ENCODE results near the gene NR2E1.

NR2E1 gene

GRCh38 chr6:108168090-108168463 is 2.3 kb downstream of the NR2E1 start:
- no peak overlapping the region for H3K4me3 ChIP-seq (ENCODE audit: low read depth, low read length)
- no peak for TF ChIP-seq CTCF (conservative IDR thresholded peaks at IDR 0.05; ENCODE audit: low read depth, low read length)
- no peak for DNase-seq (ENCODE audit: low read depth)

- peak; percentile 34 for TF ChIP-seq CTCF (conservative IDR thresholded peaks at IDR 0.05; ENCODE audit: low read depth, low read length)
- H3K4me3 ChIP-seq (ENCODE audit: low read depth, low read length) = no peak overlapping the region
- DNase-seq (ENCODE audit: low read depth) = peak; percentile 39
Observed at GRCh38 chr6:108168501-108169463, 3.0 kb downstream of the NR2E1 start.

- DNase-seq (ENCODE audit: low read depth) = no peak
- TF ChIP-seq CTCF (conservative IDR thresholded peaks at IDR 0.05; ENCODE audit: low read depth, low read length) = no peak
- no peak overlapping the region for H3K4me3 ChIP-seq (ENCODE audit: low read depth, low read length)
Observed at GRCh38 chr6:108169464-108170331, 3.9 kb downstream of the NR2E1 start.

- no peak for DNase-seq (ENCODE audit: low read depth)
- TF ChIP-seq CTCF (conservative IDR thresholded peaks at IDR 0.05; ENCODE audit: low read depth, low read length) = no peak
- H3K4me3 ChIP-seq (ENCODE audit: low read depth, low read length) = no peak overlapping the region
Observed at GRCh38 chr6:108170332-108171290, 4.8 kb downstream of the NR2E1 start.

GRCh38 chr6:108171291-108171917 is 5.6 kb downstream of the NR2E1 start:
- DNase-seq (ENCODE audit: low read depth) = no peak
- H3K4me3 ChIP-seq (ENCODE audit: low read depth, low read length) = no peak overlapping the region
- TF ChIP-seq CTCF (conservative IDR thresholded peaks at IDR 0.05; ENCODE audit: low read depth, low read length) = no peak

Measured in choroid plexus epithelial cell (primary cell).